Stromal cell of bone marrow (primary cell): Measurements from ENCODE around the gene S100P.
"Not testable (repeated sequence)": the region's sequence is repeated elsewhere in the genome, so short reads cannot be mapped to it uniquely, and the experiment has no call there.

Experiments
- DNase-seq: peaks from one replicate; pipeline ENCODE4 v3.0.0-alpha.2; 2012; ENCODE audit warnings: low read depth

S100P gene

GRCh38 chr4:6673191-6673659 is 20.5 kb upstream of the S100P start:
- DNase-seq: not testable (repeated sequence)

GRCh38 chr4:6673660-6674499 is 19.8 kb upstream of the S100P start:
- DNase-seq: peak; percentile 87

GRCh38 chr4:6674500-6675149 is 19.1 kb upstream of the S100P start:
- DNase-seq: no peak

GRCh38 chr4:6676722-6677558 is 16.7 kb upstream of the S100P start:
- no peak for DNase-seq

- no peak for DNase-seq
These were observed 13.2 kb upstream of the S100P start for GRCh38 chr4:6680372-6681034.

- DNase-seq: no peak
These were observed 12.5 kb upstream of the S100P start for GRCh38 chr4:6681191-6681590.

- DNase-seq: no peak
These were observed 10.7 kb upstream of the S100P start for GRCh38 chr4:6682862-6683590.

- no peak for DNase-seq
These were observed 9.0 kb upstream of the S100P start for GRCh38 chr4:6684656-6685055.

- DNase-seq: no peak
These were observed 7.4 kb upstream of the S100P start for GRCh38 chr4:6686104-6686787.

GRCh38 chr4:6687947-6688878 is 5.5 kb upstream of the S100P start:
- no peak for DNase-seq

- peak; percentile 85 for DNase-seq
These were observed 4.7 kb upstream of the S100P start for GRCh38 chr4:6688879-6689505.

- no peak for DNase-seq
These were observed 4.1 kb upstream of the S100P start for GRCh38 chr4:6689506-6689960.

GRCh38 chr4:6692379-6692778 is 1.3 kb upstream of the S100P start:
- no peak for DNase-seq

- DNase-seq: peak; percentile 25
These were observed 872 bp upstream of the S100P start for GRCh38 chr4:6692806-6693205.

- DNase-seq: no peak
These were observed 661 bp downstream of the S100P start for GRCh38 chr4:6694177-6694901.

GRCh38 chr4:6695660-6696610 is 2.3 kb downstream of the S100P start:
- DNase-seq: no peak

- no peak for DNase-seq
These were observed 2.9 kb downstream of the S100P start for GRCh38 chr4:6696611-6697010.
